Measurements from ENCODE around the gene HARBI1. TPM values are rescaled to one million over a fixed set of nuclear protein-coding genes. Genes with fewer than 3 reads are reported as not detected.

The HARBI1 gene
- total RNA-seq, 6 experiments from 2014 or later, result 3.8 to 5.2 (median 4.7) TPM

DNA sequence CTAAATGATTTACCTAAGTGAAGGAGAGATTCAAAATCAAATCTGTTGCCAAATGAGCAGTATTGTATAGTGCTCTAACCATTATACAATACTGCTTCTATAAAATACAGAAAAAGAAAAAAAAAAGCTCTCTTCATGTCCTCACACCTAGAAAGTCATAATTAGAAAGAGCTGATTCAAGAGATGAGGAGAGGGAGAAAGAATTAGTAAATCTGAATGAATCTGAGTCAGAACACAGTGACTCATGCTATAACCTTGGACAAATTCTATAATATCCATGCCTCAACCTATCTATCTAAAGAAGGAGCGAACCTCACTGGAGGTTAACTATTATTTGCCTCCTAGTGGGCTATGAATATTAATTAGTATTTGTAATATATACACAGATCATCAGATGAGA, 52.6 kb downstream of the HARBI1 start:
- peak; percentile 32 for DNase-seq
- TF ChIP-seq, protein P1, sequence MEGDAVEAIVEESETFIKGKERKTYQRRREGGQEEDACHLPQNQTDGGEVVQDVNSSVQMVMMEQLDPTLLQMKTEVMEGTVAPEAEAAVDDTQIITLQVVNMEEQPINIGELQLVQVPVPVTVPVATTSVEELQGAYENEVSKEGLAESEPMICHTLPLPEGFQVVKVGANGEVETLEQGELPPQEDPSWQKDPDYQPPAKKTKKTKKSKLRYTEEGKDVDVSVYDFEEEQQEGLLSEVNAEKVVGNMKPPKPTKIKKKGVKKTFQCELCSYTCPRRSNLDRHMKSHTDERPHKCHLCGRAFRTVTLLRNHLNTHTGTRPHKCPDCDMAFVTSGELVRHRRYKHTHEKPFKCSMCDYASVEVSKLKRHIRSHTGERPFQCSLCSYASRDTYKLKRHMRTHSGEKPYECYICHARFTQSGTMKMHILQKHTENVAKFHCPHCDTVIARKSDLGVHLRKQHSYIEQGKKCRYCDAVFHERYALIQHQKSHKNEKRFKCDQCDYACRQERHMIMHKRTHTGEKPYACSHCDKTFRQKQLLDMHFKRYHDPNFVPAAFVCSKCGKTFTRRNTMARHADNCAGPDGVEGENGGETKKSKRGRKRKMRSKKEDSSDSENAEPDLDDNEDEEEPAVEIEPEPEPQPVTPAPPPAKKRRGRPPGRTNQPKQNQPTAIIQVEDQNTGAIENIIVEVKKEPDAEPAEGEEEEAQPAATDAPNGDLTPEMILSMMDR (IDR thresholded peaks at IDR 0.05), result no peak
- Mint-ChIP-seq H3K4me3 (no peak overlapping the region), H3K27ac (peak overlapping the region; percentile 46), H3K27me3 (ENCODE audit: insufficient read depth) (no peaks in the 10 kb centered on the region), H3K9me3 (no peaks in the 10 kb centered on the region), H3K36me3 (ENCODE audit: low read depth) (no peaks in the 10 kb centered on the region), H3K4me1 (ENCODE audit: low read depth) (peaks cover 43% of the 10 kb centered on the region)

DNA sequence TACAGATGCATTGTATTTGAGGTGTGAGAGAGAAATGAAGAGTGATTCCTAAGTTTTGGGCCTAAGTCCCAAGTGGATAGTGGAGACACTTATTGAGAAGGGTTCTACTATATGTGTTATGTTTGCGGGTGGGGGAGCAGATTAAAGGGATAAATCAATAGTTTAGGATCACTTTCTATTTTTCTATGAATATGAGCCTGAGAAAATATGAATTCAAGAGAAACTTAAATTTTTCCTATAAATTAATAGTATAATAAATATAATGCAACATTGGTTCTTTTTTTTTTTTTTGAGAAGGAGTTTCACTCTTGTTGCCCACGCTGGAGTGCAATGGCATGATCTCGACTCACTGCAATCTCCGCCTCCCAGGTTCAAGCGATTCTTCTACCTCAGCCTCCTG, 54.5 kb downstream of the HARBI1 start:
- no peaks in the 10 kb centered on the region for H3K27me3 Mint-ChIP-seq (ENCODE audit: insufficient read depth)
- no peaks in the 10 kb centered on the region for H3K9me3 Mint-ChIP-seq
- H3K4me1 Mint-ChIP-seq (ENCODE audit: low read depth), result peaks cover 50% of the 10 kb centered on the region
- DNase-seq, result no peak
- no peak overlapping the region for H3K4me3 Mint-ChIP-seq
- TF ChIP-seq, protein P1 (IDR thresholded peaks at IDR 0.05), result no peak
- H3K27ac Mint-ChIP-seq, result no peak overlapping the region
- no peaks in the 10 kb centered on the region for H3K36me3 Mint-ChIP-seq (ENCODE audit: low read depth)

DNA sequence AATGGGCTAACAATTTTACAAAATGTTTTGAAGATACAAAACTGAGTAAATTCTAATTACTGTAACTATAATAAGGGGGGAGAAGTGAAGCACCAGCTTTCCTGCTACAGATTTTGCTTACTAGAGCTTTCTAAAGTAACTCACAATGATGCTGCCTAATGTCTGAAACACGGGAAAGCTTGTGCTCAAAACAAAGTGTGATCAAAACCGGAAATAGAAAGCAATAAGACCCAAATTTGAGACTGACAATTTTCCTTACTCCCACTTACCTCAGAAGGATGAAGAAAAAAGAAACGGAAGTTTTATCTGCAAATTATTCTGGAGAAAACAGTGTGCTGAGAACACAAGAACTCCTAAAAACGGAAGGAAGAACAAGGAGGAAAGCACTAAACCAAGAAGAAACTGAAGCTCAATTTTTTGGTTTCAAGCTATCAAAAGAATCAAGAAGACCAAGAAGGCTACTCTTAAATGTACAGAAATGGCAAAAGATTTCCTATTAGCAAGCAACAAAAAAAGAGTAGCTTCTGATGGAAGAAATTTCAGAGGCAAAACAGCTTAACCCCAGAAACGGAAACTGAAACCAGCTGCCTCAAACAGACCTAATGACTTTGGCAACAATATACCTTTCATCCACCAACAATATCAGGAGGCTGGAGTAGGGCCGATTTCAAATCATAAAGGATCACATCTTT, 56.6 kb downstream of the HARBI1 start:
- H3K4me1 Mint-ChIP-seq (ENCODE audit: low read depth), result peaks cover 65% of the 10 kb centered on the region
- no peak for DNase-seq
- H3K9me3 Mint-ChIP-seq, result no peaks in the 10 kb centered on the region
- H3K36me3 Mint-ChIP-seq (ENCODE audit: low read depth), result no peaks in the 10 kb centered on the region
- no peaks in the 10 kb centered on the region for H3K27me3 Mint-ChIP-seq (ENCODE audit: insufficient read depth)
- H3K27ac Mint-ChIP-seq, result peak overlapping the region; percentile 65
- TF ChIP-seq, protein P1 (IDR thresholded peaks at IDR 0.05), result no peak
- H3K4me3 Mint-ChIP-seq, result peak overlapping the region; percentile 85

DNA sequence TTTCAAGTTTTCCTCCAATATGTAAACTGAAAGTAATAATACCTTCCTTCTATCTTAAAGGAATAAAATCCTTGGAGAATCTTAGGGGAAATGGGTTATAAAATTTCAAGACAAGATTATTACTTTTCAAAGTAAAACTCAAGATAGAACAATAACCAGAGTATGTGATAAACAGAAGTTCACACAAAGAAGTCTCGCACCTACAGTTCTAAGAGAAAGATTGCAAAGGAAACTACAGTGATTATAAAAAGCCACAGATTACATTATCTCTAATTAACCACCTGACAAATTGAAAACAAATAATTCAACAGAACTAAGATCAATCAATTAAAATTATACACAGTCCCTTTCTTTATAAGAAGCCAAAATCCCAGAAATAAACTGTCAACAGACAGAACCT, 57.2 kb downstream of the HARBI1 start:
- no peak overlapping the region for H3K27ac Mint-ChIP-seq

DNA sequence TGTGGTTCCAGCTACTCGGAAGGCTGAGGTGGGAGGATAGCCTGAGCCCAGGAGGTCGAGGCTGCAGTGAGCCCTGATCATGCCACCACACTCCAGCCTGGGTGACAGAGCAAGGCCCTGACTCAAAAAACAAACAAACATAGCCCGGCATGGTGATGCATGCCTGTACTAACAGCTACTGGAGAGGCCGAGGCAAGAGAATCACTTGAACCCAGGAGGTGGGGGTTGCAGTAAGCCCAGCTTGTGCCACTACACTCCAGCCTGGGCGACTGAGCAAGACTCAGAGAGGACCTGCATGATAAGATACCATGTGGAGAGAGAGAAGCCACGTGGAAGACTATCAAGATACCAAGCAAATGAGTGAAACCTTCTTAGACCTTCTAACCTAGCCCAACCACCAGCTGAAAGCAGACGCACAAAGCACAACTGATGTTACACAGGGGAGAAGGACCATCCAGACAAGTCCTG, 59.3 kb downstream of the HARBI1 start:
- Mint-ChIP-seq H3K27me3 (ENCODE audit: insufficient read depth) (no peaks in the 10 kb centered on the region), H3K36me3 (ENCODE audit: low read depth) (no peaks in the 10 kb centered on the region), H3K9me3 (no peaks in the 10 kb centered on the region), H3K4me3 (peak overlapping the region; percentile 35), H3K4me1 (ENCODE audit: low read depth) (peaks cover 78% of the 10 kb centered on the region), H3K27ac (peak overlapping the region; percentile 77)
- DNase-seq, result peak; percentile 62
- TF ChIP-seq, protein P1 (IDR thresholded peaks at IDR 0.05), result no peak

More for the DNA sequence above, 57.2 kb downstream of the HARBI1 start:
- no peak for DNase-seq
- H3K4me3 Mint-ChIP-seq, result peak overlapping the region; percentile 85; the same call in 1 of the 2 replicates
- no peaks in the 10 kb centered on the region for H3K9me3 Mint-ChIP-seq
- no peaks in the 10 kb centered on the region for H3K27me3 Mint-ChIP-seq (ENCODE audit: insufficient read depth)
- no peaks in the 10 kb centered on the region for H3K36me3 Mint-ChIP-seq (ENCODE audit: low read depth)
- TF ChIP-seq, protein P1 (IDR thresholded peaks at IDR 0.05), result no peak
- H3K4me1 Mint-ChIP-seq (ENCODE audit: low read depth), result peaks cover 69% of the 10 kb centered on the region
